Effector memory CD4-positive, alpha-beta T cell (primary cell): ENCODE measurements around the gene PPCDC.
A peak's percentile ranks its signal among the peaks of the same experiment; 100 is the strongest.
"Not testable (repeated sequence)": the region's sequence is repeated elsewhere in the genome, so short reads cannot be mapped to it uniquely, and the experiment has no call there.

Experiments
- DNase-seq, 3 donors: peaks; one replicate each; pipeline ENCODE4 v3.0.0-alpha.2; 2020
- H3K27ac ChIP-seq: 2 replicates; pipeline ENCODE4 v1.7.0; 2013; ENCODE audit warnings: mild to moderate bottlenecking, low read length, moderate library complexity; ENCODE audit not compliant: insufficient read depth, poor library complexity, severe bottlenecking
- H3K27me3 ChIP-seq: replicated peaks from 2 replicates; pipeline ENCODE4 v1.7.0; 2013; ENCODE audit warnings: mild to moderate bottlenecking, low read length; ENCODE audit not compliant: insufficient read depth, control insufficient read depth, poor library complexity, severe bottlenecking
- H3K36me3 ChIP-seq: 2 replicates; pipeline ENCODE4 v1.7.0; 2013; ENCODE audit warnings: mild to moderate bottlenecking, low read length, moderate library complexity; ENCODE audit not compliant: control insufficient read depth, insufficient read depth
- H3K4me1 ChIP-seq: 2 replicates; pipeline ENCODE4 v1.7.0; 2013; ENCODE audit warnings: low read length, mild to moderate bottlenecking; ENCODE audit not compliant: control insufficient read depth, insufficient read depth, poor library complexity, severe bottlenecking
- H3K4me3 ChIP-seq: 2 replicates; pipeline ENCODE4 v1.7.0; 2013; ENCODE audit warnings: low read length, low read depth, mild to moderate bottlenecking; ENCODE audit not compliant: insufficient read depth, poor library complexity, severe bottlenecking
- H3K9me3 ChIP-seq: 2 replicates; pipeline ENCODE4 v1.7.0; 2013; ENCODE audit warnings: mild to moderate bottlenecking, low read length, moderate library complexity; ENCODE audit not compliant: control insufficient read depth

The PPCDC gene

DNA sequence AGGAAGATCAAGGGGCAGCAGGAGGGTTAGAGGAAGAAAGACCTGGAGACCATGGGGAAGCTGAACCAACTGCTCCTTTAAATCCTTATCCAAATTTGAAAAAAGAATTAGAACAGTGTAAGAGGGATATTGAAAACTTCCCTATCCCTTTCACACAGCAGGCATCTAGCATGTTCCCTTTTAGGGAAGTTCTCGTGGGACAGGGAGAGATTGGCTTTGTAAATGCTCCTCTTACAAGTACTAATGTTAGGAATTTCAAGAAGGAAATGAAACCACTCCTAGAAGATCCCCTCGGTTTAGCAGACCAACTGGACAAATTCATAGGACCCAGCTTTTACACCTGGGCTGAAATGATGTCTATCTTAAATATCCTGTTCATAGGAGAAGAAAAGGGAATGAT is 41.5 kb downstream of the PPCDC start:
- no peak overlapping the region for H3K4me3 ChIP-seq

DNA sequence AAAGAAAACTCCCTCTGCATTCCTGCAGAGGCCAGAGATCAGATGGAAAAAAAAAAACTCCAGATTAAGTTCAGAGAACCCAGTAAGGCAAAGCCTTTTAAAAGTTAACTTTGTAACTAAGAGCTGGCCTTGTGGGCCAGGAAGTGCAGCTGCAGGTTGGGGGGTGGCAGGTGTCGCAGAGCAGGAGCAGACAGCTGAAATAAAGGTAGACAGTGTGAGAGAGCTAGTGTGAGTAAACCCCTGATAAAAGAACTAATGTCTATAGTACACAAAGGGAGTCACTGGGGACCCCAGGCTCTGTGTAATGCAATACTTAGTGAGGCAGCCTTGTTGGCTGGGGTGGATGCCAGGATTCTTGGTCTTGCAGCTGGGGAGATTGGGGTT is 42.1 kb downstream of the PPCDC start:
- peaks cover 8% of the 10 kb centered on the region for H3K4me1 ChIP-seq
- no peak for DNase-seq
- H3K27ac ChIP-seq = no peak overlapping the region

More for the DNA sequence above, 41.5 kb downstream of the PPCDC start:
- no peaks in the 10 kb centered on the region for H3K27me3 ChIP-seq
- H3K4me1 ChIP-seq = peaks cover 8% of the 10 kb centered on the region
- H3K9me3 ChIP-seq = no peaks in the 10 kb centered on the region
- no peak overlapping the region for H3K27ac ChIP-seq
- no peaks in the 10 kb centered on the region for H3K36me3 ChIP-seq
- DNase-seq = no peak

DNA sequence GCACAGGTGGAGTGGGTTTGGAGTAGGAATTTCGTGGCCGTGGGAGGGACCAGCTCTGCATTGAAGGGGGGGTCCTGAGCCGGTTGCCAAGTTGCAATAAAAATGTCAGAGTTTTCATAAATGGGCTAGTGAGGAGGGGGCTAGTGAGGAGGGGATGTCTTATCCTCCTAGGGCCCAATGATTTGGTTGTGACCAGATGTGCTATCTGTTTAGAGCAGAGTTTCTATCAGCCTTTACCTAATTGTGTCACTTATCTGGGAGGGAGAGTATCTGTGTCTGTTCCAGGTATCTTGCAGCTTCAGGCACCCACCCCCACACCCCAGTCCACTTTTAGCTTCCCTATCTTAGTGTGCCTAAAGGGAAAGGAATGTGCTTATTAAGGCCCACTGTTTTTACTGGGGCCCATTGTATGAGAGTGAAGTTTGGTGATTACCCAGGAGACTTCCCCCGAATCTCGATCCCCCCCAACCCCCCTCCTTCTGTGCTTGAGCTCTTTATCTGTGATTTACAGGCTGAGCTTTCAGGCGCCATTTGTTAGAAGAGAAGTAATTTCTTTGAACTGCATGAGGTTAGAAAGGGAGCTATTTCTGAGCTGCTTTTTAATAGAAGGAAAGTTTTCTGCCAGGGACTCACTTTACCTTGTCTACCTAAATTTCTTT is 42.6 kb downstream of the PPCDC start:
- Histone ChIP-seq H3K27ac (no peak overlapping the region), H3K4me3 (no peak overlapping the region), H3K27me3 (no peaks in the 10 kb centered on the region), H3K36me3 (no peaks in the 10 kb centered on the region), H3K4me1 (peaks cover 8% of the 10 kb centered on the region), H3K9me3 (no peaks in the 10 kb centered on the region)
- DNase-seq = no peak

More for the DNA sequence above, 42.1 kb downstream of the PPCDC start:
- Histone ChIP-seq H3K9me3 (no peaks in the 10 kb centered on the region), H3K27me3 (no peaks in the 10 kb centered on the region), H3K4me3 (no peak overlapping the region), H3K36me3 (no peaks in the 10 kb centered on the region)

DNA sequence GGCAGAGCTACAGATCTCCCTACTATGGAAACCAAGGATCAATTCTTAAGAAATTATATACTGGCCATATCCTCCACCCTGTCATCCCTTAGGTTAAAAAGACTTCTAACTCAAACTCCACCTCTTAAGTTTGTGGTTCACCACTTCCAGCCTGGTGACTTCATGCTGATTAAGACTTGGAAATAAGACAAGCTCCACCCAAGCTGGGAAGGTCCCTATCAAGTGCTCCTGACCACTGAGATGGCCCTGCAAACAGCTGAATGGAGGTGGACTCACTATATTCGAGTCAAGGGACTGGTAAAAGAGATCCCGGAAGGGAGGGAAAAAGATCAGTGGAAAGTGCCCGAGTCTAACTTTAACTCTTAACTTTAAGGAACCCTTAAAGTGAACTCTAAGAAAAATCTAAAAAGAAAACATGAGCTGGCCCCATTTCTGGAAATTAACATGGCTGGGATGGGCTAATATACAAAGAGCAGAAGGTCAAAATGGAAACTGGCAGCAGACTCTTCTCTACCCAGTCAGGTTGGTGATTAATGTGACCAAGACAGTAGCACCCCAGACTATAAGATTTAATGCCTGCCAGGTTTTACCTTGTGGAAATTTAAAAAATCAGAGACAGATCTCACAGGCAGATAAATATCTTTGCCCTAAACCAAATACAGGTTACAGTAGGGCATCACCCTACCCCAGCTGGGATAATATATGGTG is 43.9 kb downstream of the PPCDC start:
- peaks cover 8% of the 10 kb centered on the region for H3K4me1 ChIP-seq
- DNase-seq = peak in 1 of 3 donors; percentile 9
- no peaks in the 10 kb centered on the region for H3K27me3 ChIP-seq
- H3K36me3 ChIP-seq = no peaks in the 10 kb centered on the region
- no peaks in the 10 kb centered on the region for H3K9me3 ChIP-seq
- no peak overlapping the region for H3K4me3 ChIP-seq
- no peak overlapping the region for H3K27ac ChIP-seq

DNA sequence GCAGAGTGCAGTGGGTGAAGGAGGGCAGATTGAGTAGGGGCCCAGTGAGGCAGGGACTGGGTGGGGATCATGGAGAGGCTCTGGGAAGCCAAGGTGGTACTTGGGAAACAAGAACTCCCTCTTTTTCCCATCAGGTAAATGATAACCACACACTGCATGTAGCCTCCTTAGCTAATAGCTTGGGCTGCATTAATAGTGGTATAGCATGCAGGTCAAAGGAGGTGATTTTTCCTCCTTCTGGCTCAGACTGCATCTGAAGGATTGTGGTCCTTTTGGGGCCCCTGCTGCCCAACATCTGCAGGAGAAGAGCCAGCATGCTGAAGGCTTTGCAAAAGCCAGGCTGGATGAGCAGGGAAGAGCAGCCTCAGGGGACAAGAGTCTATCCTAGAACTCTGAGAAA is 45.4 kb downstream of the PPCDC start:
- H3K4me3 ChIP-seq = no peak overlapping the region
- peaks cover 8% of the 10 kb centered on the region for H3K4me1 ChIP-seq
- H3K9me3 ChIP-seq = no peaks in the 10 kb centered on the region
- H3K27me3 ChIP-seq = no peaks in the 10 kb centered on the region
- H3K36me3 ChIP-seq = no peaks in the 10 kb centered on the region
- H3K27ac ChIP-seq = no peak overlapping the region
- no peak for DNase-seq

DNA sequence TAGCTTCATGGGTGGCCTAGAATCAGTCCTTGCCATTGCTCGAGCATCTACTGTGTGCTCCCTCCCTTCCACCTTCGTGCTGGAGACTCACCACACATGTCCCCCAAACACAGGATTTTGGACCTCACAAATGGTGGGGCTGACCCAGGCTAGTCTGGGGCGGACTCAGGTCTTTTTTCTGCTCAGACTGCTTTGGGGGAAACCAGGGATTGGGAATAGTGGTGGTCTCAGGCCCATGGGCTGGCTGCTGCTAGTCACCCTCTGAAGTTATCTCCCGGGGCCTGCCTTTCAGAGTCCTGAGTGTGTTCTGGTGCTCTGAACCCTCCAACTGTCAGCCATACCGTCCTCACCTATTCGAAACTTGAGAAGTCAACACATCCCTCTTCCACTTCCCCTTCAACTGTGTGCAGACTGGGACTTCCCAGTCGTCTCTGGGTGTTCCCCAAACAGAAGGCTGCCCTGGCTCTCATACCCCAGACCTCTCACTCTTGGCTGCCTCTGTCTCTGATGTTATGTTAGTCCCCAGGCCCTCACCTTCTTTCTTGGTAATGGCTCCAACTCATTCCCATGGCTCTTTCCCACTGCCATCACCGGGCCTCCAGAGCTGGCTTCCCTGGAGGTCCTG is 46.0 kb downstream of the PPCDC start:
- H3K27ac ChIP-seq = no peak overlapping the region
- DNase-seq = no peak
- no peaks in the 10 kb centered on the region for H3K36me3 ChIP-seq
- no peaks in the 10 kb centered on the region for H3K27me3 ChIP-seq
- peaks cover 8% of the 10 kb centered on the region for H3K4me1 ChIP-seq
- no peaks in the 10 kb centered on the region for H3K9me3 ChIP-seq
- H3K4me3 ChIP-seq = no peak overlapping the region

DNA sequence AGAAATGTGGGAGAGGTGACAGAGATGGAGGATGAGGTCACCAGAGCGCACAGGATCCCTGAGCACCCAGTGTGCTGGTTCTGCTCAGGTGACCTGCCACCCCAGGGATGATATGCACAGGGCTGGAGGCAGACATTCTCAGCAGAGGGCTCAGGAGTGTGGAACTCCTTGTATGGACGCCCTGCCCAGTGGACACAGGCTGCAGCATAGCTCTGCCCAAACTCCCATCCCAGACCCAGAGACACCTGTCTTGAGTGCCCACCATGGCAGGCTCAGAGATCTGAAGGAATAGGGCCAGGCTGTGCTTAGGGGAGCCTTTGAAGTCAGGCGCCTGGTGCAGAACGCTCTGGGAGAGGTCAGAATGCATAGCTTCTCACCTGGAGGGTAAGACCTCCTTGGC is 47.3 kb downstream of the PPCDC start:
- Histone ChIP-seq H3K9me3 (no peaks in the 10 kb centered on the region), H3K4me1 (peaks cover 8% of the 10 kb centered on the region), H3K4me3 (no peak overlapping the region), H3K36me3 (no peaks in the 10 kb centered on the region), H3K27me3 (no peaks in the 10 kb centered on the region), H3K27ac (no peak overlapping the region)
- DNase-seq = no peak

DNA sequence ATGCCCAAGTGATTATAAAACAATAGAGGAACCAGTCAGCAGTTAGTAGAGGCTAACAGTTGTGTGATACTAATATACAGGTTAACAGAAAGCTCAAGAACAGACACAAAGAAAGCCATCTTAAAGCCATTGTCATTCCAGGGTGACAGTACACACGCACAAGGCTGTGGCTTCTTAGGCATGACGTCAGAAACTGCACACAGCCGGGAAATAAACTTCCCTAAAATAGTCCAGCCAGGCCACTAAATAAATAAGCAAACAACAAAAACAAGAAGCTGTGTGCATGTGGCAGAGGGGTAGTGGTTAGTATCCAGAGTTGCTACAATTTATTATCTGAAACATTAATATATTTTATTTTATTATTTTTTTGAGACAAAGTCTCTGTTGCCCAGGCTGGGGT is 49.8 kb downstream of the PPCDC start:
- Histone ChIP-seq H3K9me3 (no peaks in the 10 kb centered on the region), H3K4me3 (no peak overlapping the region), H3K4me1 (no peaks in the 10 kb centered on the region), H3K36me3 (no peaks in the 10 kb centered on the region), H3K27me3 (no peaks in the 10 kb centered on the region), H3K27ac (no peak overlapping the region)
- no peak for DNase-seq

DNA sequence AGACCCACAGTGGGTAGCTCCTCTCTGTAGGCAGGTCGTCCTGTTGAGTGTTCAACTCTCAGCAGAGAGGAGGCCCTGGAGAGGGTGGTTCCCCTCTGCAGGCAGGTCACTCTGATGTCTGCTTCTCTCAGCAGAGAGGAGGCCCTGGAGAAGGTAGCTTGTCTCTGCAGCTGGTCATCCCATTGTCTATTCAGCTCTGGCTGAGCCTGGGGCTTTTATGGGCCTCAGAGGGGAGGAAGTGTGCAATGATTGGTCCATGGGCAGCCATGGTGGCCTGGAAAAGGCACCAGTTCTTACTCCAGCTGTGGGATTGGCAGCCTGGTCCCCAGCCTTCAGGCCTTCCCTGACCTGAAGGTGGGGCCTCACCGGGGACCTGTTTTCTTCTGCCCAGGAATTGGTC is 52.9 kb downstream of the PPCDC start:
- DNase-seq = no peak
- no peaks in the 10 kb centered on the region for H3K9me3 ChIP-seq
- peaks cover 2% of the 10 kb centered on the region for H3K4me1 ChIP-seq
- H3K36me3 ChIP-seq = no peaks in the 10 kb centered on the region
- H3K27ac ChIP-seq = no peak overlapping the region
- no peaks in the 10 kb centered on the region for H3K27me3 ChIP-seq
- no peak overlapping the region for H3K4me3 ChIP-seq

DNA sequence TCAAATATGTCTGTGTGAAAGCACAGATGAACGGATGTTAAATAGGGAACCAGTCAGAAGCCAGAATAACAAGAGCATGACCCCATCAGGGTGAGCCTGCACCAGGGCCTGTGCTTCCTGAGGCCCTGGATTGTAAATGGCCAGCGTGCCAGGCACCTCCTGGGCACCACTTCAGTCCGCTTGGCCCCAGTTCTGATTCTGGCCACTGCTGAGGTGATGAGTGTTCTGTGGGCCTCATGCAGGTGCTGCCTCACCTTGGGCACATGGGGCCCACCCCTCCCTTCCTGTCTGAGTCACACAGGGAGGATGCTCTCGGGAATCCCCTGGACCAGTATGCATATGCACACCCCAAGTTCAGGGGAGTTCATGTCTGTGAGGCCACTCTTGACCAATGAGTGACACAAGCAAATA is 54.2 kb downstream of the PPCDC start:
- not testable (repeated sequence) for H3K27me3 ChIP-seq, H3K36me3 ChIP-seq, DNase-seq, H3K9me3 ChIP-seq, H3K4me1 ChIP-seq, H3K4me3 ChIP-seq, H3K27ac ChIP-seq
